HEK293 (cell line): ENCODE results near the gene PIP4K2A.
A peak's percentile ranks its signal among the peaks of the same experiment; 100 is the strongest.

Experiments
- HOXD13 ChIP-seq: sonication (generic); formaldehyde crosslinking; IDR thresholded peaks from 2 replicates; pipeline ENCODE4 v1.8.0; 2022; ENCODE audit warnings: missing genetic modification reagents, borderline replicate concordance
- MEIS1 ChIP-seq: sonication (generic); formaldehyde crosslinking; IDR thresholded peaks from 2 replicates; pipeline ENCODE4 v1.8.1; 2022; ENCODE audit warnings: missing genetic modification reagents, mild to moderate bottlenecking, borderline replicate concordance
- MYNN ChIP-seq: fragments of 450-650 bp; formaldehyde crosslinking; IDR thresholded peaks from 2 replicates; pipeline ENCODE4 v1.5.1; 2016; ENCODE audit warnings: missing biosample characterization, missing genetic modification characterization, borderline replicate concordance
- REPIN1 ChIP-seq: fragments of 450-650 bp; formaldehyde crosslinking; IDR thresholded peaks from 2 replicates; pipeline ENCODE4 v1.5.1; 2017; ENCODE audit warnings: missing biosample characterization, missing genetic modification characterization, low read depth
- TRIM28 ChIP-seq: IDR thresholded peaks from 2 replicates; pipeline ENCODE4 v1.6.1; 2011; ENCODE audit warnings: low read length, control low read depth, borderline replicate concordance
- ZBTB1 ChIP-seq: fragments of 450-650 bp; formaldehyde crosslinking; IDR thresholded peaks from 2 replicates; pipeline ENCODE4 v1.5.1; 2016; ENCODE audit warnings: missing biosample characterization, missing genetic modification characterization
- ZBTB7A ChIP-seq: fragments of 450-650 bp; formaldehyde crosslinking; IDR thresholded peaks from 2 replicates; pipeline ENCODE4 v1.5.1; 2016; ENCODE audit warnings: low read depth, missing biosample characterization, missing genetic modification characterization
- ZEB2 ChIP-seq: fragments of 450-650 bp; formaldehyde crosslinking; IDR thresholded peaks from 2 replicates; pipeline ENCODE4 v1.5.1; 2016; ENCODE audit warnings: missing biosample characterization, missing genetic modification characterization
- ZNF140 ChIP-seq: fragments of 450-650 bp; formaldehyde crosslinking; IDR thresholded peaks from 2 replicates; pipeline ENCODE4 v1.5.1; 2016; ENCODE audit warnings: missing biosample characterization, missing genetic modification characterization
- ZNF174 ChIP-seq: fragments of 450-650 bp; formaldehyde crosslinking; IDR thresholded peaks from 2 replicates; pipeline ENCODE4 v1.5.0; 2017; ENCODE audit warnings: missing biosample characterization, mild to moderate bottlenecking, missing genetic modification characterization
- ZNF221 ChIP-seq: fragments of 450-650 bp; formaldehyde crosslinking; IDR thresholded peaks from 2 replicates; pipeline ENCODE4 v1.5.1; 2017; ENCODE audit warnings: missing biosample characterization, missing genetic modification characterization, borderline replicate concordance
- ZNF239 ChIP-seq: fragments of 450-650 bp; formaldehyde crosslinking; IDR thresholded peaks from 2 replicates; pipeline ENCODE4 v1.5.1; 2016; ENCODE audit warnings: missing biosample characterization, missing genetic modification characterization
- ZNF302 ChIP-seq: fragments of 450-650 bp; formaldehyde crosslinking; IDR thresholded peaks from 2 replicates; pipeline ENCODE4 v1.5.1; 2016; ENCODE audit warnings: missing biosample characterization, missing genetic modification characterization, low read depth
- ZNF404 ChIP-seq: fragments of 450-650 bp; formaldehyde crosslinking; IDR thresholded peaks from 2 replicates; pipeline ENCODE4 v1.5.1; 2017; ENCODE audit warnings: missing biosample characterization, missing genetic modification characterization
- ZNF433 ChIP-seq: fragments of 450-650 bp; formaldehyde crosslinking; IDR thresholded peaks from 2 replicates; pipeline ENCODE4 v1.5.1; 2016; ENCODE audit warnings: missing biosample characterization, missing genetic modification characterization, low read depth
- ZNF501 ChIP-seq: fragments of 450-650 bp; formaldehyde crosslinking; IDR thresholded peaks from 2 replicates; pipeline ENCODE4 v1.5.1; 2016; ENCODE audit warnings: missing biosample characterization, missing genetic modification characterization
- ZNF548 ChIP-seq: fragments of 450-650 bp; formaldehyde crosslinking; IDR thresholded peaks from 2 replicates; pipeline ENCODE4 v1.5.1; 2016; ENCODE audit warnings: missing biosample characterization, missing genetic modification characterization
- ZNF629 ChIP-seq: fragments of 450-650 bp; formaldehyde crosslinking; IDR thresholded peaks from 2 replicates; pipeline ENCODE4 v1.5.1; 2017; ENCODE audit warnings: missing biosample characterization, missing genetic modification characterization
- ZNF660 ChIP-seq: fragments of 450-650 bp; IDR thresholded peaks from 2 replicates; pipeline ENCODE4 v1.5.1; 2018; ENCODE audit warnings: missing biosample characterization, mild to moderate bottlenecking, missing genetic modification characterization
- ZNF791 ChIP-seq: fragments of 450-650 bp; formaldehyde crosslinking; IDR thresholded peaks from 2 replicates; pipeline ENCODE4 v1.5.1; 2016; ENCODE audit warnings: missing biosample characterization, missing genetic modification characterization
- ZSCAN16 ChIP-seq: fragments of 450-650 bp; formaldehyde crosslinking; IDR thresholded peaks from 2 replicates; pipeline ENCODE4 v1.5.1; 2016; ENCODE audit warnings: missing biosample characterization, missing genetic modification characterization
- ZSCAN30 ChIP-seq: fragments of 450-650 bp; IDR thresholded peaks from 2 replicates; pipeline ENCODE4 v1.5.1; 2018; ENCODE audit warnings: missing biosample characterization, mild to moderate bottlenecking, missing genetic modification characterization, moderate library complexity
- TF ChIP-seq, protein P1 (sequence below): fragments of 450-650 bp; formaldehyde crosslinking; IDR thresholded peaks from 2 replicates; pipeline ENCODE4; 2016; ENCODE audit warnings: missing biosample characterization, missing genetic modification characterization
- TF ChIP-seq, protein P2 (sequence below): fragments of 450-650 bp; formaldehyde crosslinking; IDR thresholded peaks from 2 replicates; pipeline ENCODE4 v1.5.1; 2016; ENCODE audit warnings: missing biosample characterization, missing genetic modification characterization
- TF ChIP-seq, protein P3 (sequence below): fragments of 450-650 bp; formaldehyde crosslinking; IDR thresholded peaks from 2 replicates; pipeline ENCODE4 v1.5.1; 2016; ENCODE audit warnings: missing biosample characterization, missing genetic modification characterization
- TF ChIP-seq, protein P4 (sequence below): fragments of 450-650 bp; formaldehyde crosslinking; IDR thresholded peaks from 2 replicates; pipeline ENCODE4 v1.5.1; 2016; ENCODE audit warnings: missing biosample characterization, missing genetic modification characterization
- TF ChIP-seq, protein P5 (sequence below): fragments of 450-650 bp; formaldehyde crosslinking; conservative IDR thresholded peaks from 2 replicates; pipeline ENCODE4 v1.5.1; 2016; ENCODE audit warnings: low read depth, missing biosample characterization, missing genetic modification characterization
- TF ChIP-seq, protein P6 (sequence below): fragments of 450-650 bp; formaldehyde crosslinking; IDR thresholded peaks from 2 replicates; pipeline ENCODE4 v1.5.1; 2016; ENCODE audit warnings: missing biosample characterization, missing genetic modification characterization

PIP4K2A gene

DNA sequence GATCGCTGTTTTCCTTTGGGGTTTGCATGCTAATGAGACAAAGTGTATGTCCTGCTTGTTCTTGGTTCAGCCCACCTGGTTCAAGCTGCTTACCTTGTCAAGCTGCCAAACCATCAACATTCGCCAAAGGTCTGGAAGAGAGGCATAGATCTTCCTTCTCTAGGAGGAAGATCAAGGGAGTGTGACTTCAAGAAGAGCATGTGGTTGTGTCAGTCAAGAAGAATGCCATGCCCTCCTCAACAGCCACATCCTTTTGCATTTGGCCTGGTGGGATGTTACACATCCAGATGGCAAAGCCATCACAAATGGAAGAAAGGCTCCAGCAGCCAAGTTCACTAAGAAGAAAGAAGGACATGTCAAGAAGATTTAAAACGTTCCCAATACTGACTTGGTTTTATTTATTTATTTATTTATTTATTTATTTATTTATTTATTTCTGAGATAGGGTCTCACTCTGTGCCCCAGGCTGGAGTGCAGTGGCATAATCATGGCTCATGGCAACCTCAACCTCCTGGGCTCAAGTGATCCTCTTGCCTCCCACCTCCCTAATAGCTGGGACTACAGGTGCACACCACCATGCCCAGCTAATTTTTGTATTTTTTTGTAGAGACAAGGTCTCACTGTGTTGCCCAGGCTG is 5.1 kb upstream of the PIP4K2A start (continued):
- TF ChIP-seq, protein P1, sequence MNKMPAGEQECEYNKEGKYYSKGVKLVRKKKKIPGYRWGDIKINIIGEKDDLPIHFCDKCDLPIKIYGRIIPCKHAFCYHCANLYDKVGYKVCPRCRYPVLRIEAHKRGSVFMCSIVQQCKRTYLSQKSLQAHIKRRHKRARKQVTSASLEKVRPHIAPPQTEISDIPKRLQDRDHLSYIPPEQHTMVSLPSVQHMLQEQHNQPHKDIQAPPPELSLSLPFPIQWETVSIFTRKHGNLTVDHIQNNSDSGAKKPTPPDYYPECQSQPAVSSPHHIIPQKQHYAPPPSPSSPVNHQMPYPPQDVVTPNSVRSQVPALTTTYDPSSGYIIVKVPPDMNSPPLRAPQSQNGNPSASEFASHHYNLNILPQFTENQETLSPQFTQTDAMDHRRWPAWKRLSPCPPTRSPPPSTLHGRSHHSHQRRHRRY, result no peak
- TF ChIP-seq ZNF174 (tag by site-specific recombination) (no peak), ZSCAN16 (tag by site-specific recombination) (no peak), ZNF239 (tag by site-specific recombination) (no peak), HOXD13 (CRISPR knock-in tag) (no peak), TRIM28 (no peak), ZBTB7A (tag by site-specific recombination) (no peak), ZEB2 (no peak), REPIN1 (no peak), ZBTB1 (tag by site-specific recombination) (0 out of 2 replicates have a peak, but pooled peaks have one; percentile 45), MEIS1 (CRISPR knock-in tag) (no peak), ZNF791 (tag by site-specific recombination) (peak; percentile 76; the same call in 1 of the 2 replicates), MYNN (0 out of 2 replicates have a peak, but pooled peaks have one; percentile 24), ZNF433 (tag by site-specific recombination) (peak; percentile 97), ZNF140 (peak; percentile 95), ZNF404 (tag by site-specific recombination) (peak; percentile 88; the same call in 1 of the 2 replicates), ZNF302 (tag by site-specific recombination) (peak; percentile 57; the same call in 1 of the 2 replicates), ZNF548 (tag by site-specific recombination) (no peak), ZNF660 (tag by site-specific recombination) (no peak), ZNF221 (tag by site-specific recombination) (no peak; the same call in 1 of the 2 replicates), ZNF629 (tag by site-specific recombination) (peak; percentile 70), ZSCAN30 (tag by site-specific recombination) (no peak), ZNF501 (tag by site-specific recombination) (0 out of 2 replicates have a peak, but pooled peaks have one; percentile 39)
- TF ChIP-seq, protein P2, sequence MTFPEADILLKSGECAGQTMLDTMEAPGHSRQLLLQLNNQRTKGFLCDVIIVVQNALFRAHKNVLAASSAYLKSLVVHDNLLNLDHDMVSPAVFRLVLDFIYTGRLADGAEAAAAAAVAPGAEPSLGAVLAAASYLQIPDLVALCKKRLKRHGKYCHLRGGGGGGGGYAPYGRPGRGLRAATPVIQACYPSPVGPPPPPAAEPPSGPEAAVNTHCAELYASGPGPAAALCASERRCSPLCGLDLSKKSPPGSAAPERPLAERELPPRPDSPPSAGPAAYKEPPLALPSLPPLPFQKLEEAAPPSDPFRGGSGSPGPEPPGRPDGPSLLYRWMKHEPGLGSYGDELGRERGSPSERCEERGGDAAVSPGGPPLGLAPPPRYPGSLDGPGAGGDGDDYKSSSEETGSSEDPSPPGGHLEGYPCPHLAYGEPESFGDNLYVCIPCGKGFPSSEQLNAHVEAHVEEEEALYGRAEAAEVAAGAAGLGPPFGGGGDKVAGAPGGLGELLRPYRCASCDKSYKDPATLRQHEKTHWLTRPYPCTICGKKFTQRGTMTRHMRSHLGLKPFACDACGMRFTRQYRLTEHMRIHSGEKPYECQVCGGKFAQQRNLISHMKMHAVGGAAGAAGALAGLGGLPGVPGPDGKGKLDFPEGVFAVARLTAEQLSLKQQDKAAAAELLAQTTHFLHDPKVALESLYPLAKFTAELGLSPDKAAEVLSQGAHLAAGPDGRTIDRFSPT (tag by site-specific recombination), result no peak
- TF ChIP-seq, protein P3, sequence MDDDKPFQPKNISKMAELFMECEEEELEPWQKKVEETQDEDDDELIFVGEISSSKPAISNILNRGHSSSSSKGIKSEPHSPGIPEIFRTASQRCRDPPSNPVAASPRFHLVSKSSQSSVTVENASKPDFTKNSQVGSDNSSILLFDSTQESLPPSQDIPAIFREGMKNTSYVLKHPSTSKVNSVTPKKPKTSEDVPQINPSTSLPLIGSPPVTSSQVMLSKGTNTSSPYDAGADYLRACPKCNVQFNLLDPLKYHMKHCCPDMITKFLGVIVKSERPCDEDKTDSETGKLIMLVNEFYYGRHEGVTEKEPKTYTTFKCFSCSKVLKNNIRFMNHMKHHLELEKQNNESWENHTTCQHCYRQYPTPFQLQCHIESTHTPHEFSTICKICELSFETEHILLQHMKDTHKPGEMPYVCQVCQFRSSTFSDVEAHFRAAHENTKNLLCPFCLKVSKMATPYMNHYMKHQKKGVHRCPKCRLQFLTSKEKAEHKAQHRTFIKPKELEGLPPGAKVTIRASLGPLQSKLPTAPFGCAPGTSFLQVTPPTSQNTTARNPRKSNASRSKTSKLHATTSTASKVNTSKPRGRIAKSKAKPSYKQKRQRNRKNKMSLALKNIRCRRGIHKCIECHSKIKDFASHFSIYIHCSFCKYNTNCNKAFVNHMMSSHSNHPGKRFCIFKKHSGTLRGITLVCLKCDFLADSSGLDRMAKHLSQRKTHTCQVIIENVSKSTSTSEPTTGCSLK (tag by site-specific recombination), result no peak
- TF ChIP-seq, protein P4, sequence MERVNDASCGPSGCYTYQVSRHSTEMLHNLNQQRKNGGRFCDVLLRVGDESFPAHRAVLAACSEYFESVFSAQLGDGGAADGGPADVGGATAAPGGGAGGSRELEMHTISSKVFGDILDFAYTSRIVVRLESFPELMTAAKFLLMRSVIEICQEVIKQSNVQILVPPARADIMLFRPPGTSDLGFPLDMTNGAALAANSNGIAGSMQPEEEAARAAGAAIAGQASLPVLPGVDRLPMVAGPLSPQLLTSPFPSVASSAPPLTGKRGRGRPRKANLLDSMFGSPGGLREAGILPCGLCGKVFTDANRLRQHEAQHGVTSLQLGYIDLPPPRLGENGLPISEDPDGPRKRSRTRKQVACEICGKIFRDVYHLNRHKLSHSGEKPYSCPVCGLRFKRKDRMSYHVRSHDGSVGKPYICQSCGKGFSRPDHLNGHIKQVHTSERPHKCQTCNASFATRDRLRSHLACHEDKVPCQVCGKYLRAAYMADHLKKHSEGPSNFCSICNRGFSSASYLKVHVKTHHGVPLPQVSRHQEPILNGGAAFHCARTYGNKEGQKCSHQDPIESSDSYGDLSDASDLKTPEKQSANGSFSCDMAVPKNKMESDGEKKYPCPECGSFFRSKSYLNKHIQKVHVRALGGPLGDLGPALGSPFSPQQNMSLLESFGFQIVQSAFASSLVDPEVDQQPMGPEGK (tag by site-specific recombination), result no peak
- TF ChIP-seq, protein P5, sequence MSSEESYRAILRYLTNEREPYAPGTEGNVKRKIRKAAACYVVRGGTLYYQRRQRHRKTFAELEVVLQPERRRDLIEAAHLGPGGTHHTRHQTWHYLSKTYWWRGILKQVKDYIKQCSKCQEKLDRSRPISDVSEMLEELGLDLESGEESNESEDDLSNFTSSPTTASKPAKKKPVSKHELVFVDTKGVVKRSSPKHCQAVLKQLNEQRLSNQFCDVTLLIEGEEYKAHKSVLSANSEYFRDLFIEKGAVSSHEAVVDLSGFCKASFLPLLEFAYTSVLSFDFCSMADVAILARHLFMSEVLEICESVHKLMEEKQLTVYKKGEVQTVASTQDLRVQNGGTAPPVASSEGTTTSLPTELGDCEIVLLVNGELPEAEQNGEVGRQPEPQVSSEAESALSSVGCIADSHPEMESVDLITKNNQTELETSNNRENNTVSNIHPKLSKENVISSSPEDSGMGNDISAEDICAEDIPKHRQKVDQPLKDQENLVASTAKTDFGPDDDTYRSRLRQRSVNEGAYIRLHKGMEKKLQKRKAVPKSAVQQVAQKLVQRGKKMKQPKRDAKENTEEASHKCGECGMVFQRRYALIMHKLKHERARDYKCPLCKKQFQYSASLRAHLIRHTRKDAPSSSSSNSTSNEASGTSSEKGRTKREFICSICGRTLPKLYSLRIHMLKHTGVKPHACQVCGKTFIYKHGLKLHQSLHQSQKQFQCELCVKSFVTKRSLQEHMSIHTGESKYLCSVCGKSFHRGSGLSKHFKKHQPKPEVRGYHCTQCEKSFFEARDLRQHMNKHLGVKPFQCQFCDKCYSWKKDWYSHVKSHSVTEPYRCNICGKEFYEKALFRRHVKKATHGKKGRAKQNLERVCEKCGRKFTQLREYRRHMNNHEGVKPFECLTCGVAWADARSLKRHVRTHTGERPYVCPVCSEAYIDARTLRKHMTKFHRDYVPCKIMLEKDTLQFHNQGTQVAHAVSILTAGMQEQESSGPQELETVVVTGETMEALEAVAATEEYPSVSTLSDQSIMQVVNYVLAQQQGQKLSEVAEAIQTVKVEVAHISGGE (tag by site-specific recombination), result peak; percentile 80
- TF ChIP-seq, protein P6, sequence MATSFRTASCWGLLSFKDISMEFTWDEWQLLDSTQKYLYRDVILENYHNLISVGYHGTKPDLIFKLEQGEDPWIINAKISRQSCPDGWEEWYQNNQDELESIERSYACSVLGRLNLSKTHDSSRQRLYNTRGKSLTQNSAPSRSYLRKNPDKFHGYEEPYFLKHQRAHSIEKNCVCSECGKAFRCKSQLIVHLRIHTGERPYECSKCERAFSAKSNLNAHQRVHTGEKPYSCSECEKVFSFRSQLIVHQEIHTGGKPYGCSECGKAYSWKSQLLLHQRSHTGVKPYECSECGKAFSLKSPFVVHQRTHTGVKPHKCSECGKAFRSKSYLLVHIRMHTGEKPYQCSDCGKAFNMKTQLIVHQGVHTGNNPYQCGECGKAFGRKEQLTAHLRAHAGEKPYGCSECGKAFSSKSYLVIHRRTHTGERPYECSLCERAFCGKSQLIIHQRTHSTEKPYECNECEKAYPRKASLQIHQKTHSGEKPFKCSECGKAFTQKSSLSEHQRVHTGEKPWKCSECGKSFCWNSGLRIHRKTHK (tag by site-specific recombination), result no peak
